NCI-H2227 (cell line): ENCODE data around the gene TRPV5.

Experiments used
- DNase-seq: peaks from one replicate; lab custom pipeline; 2025; ENCODE audit not compliant: unreplicated experiment; lab: John Stamatoyannopoulos, UW

TRPV5 gene

DNA sequence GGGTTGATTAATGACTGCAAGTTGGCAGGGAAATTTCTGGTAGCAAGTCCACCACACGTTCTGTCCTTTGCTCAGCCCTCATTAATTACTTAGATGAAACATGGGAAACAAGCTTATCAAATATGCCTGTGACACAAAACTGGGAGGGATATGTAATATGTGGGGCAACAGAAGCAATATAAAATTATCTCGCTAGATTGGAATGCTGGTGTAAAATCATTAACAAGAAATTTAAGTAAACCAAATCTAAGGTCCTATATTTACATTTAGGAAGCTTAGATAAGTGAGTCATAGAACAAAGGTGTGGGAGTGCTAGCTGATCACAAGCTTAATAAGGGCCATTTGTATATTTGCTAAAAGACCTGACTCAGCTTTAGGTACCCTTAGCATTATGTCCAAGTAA is 23.5 kb downstream of the TRPV5 start:
- no peak for DNase-seq

DNA sequence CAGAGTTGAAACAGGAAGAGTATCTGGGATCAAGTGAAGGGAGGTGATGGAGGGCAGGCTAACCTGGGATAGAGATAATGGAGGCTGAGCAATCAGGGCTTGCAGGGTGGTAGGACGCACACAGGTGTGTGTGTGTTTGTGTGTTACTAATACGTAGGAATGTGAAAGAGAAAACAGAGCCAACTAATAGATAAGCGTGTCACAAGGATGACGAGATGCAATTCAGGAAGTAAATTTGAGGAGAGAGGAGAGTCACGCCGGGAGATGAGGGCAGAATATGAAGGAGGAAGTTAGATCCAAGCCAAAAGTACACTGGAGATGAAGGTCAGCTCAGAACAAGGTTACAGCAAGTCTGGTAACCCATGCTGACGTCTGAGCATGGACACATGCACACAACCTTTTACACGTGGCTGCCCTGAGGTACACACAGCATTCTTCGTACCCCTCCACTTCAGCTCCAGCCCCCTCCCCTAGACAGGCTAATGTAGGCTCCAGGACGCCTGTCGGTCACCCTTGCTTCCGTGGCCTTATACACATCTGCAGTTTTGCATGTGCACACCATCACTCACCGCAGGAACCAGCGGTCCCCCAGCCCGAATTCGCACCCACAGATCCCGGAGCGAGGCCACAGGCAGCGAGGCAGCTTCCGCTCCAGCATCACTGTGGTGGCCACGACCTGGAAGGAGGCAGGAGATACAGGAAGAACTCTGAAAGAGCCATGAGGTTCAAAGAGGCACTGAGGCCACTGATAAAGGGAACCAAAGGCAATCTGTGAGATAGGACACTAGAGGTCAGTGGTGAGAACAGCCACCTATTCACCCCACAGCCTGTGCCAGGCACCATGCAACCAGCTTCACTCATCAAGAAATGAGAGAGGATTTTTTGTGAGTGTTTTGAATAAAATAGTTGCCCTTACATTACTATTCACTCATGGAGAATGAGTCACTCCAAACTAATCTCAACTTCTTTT is 24.3 kb downstream of the TRPV5 start:
- no peak for DNase-seq

GRCh38 chr7:142908290-142908689 is 25.3 kb downstream of the TRPV5 start:
- DNase-seq: no peak

DNA sequence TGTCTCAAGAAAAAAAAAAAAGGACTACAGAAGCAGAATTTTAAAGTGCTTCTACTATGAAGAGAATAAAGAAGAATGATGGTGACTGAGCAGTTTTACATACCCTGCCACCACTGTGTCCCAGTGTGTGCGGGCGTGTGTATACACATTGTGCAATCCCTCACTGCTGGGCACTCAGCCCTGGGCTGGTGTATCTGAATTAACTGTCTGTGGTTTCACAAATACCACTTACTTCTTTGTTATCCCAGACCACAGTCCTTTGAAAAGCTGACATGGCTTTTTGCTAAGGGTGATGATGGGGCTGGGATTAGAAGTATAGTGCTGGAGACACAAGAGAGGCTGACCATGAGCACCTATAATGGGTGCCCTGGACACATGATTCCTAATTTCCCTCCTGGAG is 26.9 kb downstream of the TRPV5 start:
- DNase-seq: no peak

- DNase-seq: no peak
Observed at GRCh38 chr7:142905759-142906158, 27.8 kb downstream of the TRPV5 start.

DNA sequence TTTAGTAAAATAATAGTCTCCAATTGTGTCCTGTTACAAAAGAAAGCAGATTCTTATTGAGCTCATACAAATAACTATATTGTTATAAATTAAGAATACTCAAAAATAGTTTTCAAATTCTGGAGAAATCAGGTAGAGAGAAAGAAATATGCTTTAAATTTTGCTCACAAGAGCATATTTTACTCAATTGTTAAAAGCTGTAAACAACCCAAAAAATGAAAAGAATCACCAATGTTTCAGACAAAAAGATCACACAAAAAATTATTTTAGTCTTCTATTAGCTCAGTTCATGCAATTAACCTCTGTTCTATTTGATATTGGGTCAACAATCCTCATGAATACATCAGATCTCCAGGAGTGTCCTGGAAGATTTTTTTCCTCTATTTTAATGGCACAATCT is 29.4 kb downstream of the TRPV5 start:
- DNase-seq: no peak

GRCh38 chr7:142901426-142902259 is 31.9 kb downstream of the TRPV5 start:
- DNase-seq: no peak

DNA sequence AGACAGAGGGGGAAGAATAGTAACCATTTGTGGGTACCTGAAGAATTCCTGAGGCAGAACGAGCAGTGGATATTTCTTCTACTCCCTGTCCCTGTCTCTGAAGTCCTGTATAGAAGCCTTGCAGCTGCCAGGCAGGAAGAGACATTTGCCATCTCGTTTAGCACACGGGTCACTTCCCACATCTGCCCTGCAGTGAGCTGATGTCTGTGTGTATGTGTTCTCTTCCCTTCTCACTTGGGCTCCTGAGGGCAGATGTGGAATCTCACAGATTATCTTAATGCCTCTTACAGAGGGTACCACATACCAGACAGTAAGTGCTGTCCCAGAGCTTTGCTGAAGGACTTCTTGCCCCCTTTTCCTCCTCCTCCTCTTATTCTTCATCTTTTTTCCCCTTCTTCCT is 33.9 kb downstream of the TRPV5 start:
- no peak for DNase-seq

DNA sequence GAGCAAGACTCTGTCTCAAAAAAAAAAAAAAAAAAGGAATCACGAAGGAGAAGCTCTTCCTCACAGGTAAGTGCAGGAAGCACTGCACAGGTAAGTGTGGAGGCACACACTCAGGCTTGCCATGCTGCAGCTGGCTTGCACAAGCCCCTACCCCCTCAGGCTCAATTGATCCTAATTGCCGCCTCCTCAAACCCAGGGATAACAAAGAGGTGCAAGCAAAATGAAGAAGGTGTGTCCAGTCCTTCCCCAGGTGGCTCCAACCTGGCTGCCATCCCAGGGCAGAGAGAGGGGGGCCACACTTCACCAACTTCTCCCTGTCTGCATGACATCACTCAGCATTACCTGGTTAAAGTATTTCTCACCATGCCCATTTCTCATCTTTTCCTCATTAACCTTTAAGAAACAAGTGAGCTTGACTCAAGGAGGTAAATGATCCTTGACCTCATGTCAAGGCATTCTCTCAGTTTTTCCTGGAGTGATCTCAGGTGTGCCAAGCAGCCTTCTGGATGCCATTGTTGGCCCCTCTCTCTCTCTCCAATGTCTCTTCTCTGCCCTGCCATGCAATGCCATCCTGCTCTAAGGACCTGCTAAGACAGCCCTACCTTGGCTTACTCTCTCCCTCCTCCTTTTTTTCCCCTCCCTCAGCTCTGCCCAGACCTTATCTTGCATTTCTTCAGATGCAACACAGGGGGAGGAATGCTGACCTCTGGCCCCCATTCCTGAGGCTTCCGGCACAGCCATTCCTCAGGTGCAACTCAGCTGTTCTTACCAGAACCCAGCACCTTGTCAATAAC is 35.0 kb downstream of the TRPV5 start:
- DNase-seq: no peak

DNA sequence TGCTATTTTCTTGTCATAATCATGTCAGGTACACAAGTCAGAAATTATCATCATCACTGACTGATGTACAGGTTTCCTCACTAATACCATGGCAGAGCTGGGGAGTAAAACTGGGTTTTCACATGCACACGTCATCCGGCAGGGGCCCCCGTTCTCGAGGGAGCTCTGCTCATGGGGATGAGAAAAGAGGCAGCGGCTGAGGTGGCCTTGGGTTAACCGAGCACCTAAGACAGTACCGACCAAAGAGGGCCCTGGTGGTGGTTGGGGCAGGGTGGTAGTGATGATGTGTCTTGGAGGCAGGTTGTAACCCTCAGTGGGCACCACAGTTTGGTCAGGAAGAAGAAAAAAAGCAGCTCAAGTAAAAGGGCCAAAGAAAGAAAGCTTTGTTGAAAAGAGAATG is 35.9 kb downstream of the TRPV5 start:
- no peak for DNase-seq

GRCh38 chr7:142896741-142897379 is 36.7 kb downstream of the TRPV5 start:
- DNase-seq: no peak

GRCh38 chr7:142896151-142896550 is 37.4 kb downstream of the TRPV5 start:
- no peak for DNase-seq

DNA sequence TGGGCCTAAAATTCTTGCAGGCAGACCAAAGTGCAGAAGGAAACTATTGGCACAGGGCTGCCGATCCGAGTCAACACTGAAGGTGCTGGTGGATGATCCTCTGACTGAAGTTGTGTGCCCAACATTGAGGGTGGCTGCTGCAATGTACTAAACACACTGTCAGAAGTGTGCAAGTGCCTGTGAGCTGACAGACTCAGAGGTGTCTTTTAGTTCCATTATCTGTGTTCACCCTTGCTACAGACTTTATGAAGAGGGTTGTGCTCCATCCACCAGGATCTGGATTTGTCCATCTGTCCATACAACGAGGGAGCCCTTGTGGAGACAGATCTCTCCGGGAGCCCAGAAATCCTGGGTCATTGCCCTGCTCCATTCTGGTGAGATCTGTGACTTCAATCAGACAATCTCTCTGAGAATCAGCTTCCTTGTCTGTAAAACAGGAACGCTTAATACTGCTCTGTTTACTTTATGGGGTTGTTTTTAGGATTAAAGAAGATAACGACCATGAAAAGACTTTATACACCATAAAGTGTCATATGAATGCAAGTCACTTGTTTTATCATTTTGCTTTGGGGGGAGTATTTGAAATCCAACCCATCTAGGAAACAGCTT is 38.5 kb downstream of the TRPV5 start:
- no peak for DNase-seq

DNA sequence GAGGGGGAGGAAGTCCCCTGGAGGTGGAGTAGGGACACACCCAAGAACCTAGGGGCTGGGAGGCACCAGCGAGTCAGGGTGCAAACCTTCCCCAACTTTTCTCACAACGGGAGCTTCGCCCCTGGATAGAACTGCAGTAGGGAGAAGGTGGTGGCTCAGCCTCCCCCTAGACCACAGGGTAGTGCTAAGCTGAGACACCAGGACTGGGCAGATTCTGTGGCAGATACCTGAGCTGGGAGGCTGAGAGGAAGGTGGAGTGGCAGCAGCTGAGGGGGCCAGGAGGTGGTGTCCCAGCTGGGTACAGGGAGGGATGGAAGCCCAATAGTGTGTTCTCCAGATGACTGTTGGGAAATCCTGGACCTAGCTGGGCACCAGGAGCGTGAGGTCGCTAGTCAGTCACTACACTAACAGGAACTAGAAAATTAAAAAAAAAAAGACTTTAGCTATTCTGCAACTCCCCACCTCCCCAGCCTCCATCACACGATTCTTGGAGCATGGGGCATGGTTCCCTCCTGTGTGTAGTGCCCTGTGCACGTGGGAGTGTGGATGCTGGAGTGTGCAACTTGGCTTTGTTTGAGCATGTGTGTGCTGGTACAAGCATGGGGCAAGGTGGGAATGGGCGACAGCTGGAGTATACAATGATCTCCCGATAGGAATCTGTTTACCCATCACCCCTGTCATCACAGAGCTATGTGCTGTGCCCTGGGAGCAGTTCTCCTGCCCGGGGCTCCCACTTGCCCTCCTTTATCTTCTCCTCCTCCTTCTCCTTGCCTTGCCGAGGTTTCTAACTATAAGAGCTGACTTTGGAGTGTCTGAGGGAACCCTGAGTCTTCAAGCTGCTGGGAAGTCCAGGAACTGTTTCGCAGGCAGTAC is 39.2 kb downstream of the TRPV5 start:
- DNase-seq: no peak

DNA sequence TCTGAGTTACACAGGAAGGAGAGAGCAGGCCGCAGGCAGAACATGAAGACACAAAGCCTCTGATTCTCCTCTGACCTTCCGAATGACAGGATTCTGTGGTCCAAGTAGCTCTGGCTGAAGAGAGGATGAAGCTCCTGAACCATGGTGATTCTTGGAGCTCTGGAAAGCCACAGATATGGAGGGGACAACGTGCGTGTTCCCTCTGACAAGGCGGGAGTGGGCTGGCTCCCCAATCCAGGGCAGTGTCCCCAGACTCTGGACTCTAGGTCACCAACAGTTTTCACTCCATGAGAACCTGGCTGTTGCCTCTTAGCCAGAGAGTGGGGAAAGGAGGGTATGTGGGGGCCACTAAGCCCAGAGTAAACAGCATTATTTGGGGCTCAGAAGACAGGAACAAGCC is 40.6 kb downstream of the TRPV5 start:
- no peak for DNase-seq

GRCh38 chr7:142891490-142892082 is 42.0 kb downstream of the TRPV5 start:
- DNase-seq: no peak

- DNase-seq: no peak
Observed at GRCh38 chr7:142890874-142891485, 42.6 kb downstream of the TRPV5 start.

GRCh38 chr7:142889816-142890215 is 43.7 kb downstream of the TRPV5 start:
- no peak for DNase-seq
